Measurements from ENCODE around the gene HSPD1.

GRCh38 chr2:197477797-197478196, 21.8 kb downstream of the HSPD1 start:
- TF ChIP-seq CTCF (conservative IDR thresholded peaks at IDR 0.05; ENCODE audit: low read length) (no peak), EZH2phosphoT487 (IDR thresholded peaks at IDR 0.05; ENCODE audit: borderline replicate concordance) (no peak)

All from Loucy (cell line).